Kidney (tissue), 14 donors: ENCODE results near the gene STX8. TPM values are rescaled to one million over a fixed set of nuclear protein-coding genes. Genes with fewer than 3 reads are reported as not detected.

Experiments used
- DNase-seq, 5 donors: peaks; one replicate each; pipeline ENCODE4 v3.0.0-alpha.2; 2013 to 2020
- FAIRE-seq: peaks from 2 replicates; lab custom pipeline; 2012; peaks lifted over from hg19 to GRCh38; lab: Jason Lieb, UNC
- H3K27ac ChIP-seq, 2 donors: one replicate each; pipeline ENCODE4 v1.7.0; 2013; ENCODE audit warnings: low read depth in 2 of 2, low read length in 2 of 2, inconsistent platforms in 1 of 2
- H3K27me3 ChIP-seq: one replicate; pipeline ENCODE4 v1.7.1; 2013; ENCODE audit warnings: low read length, inconsistent platforms; ENCODE audit not compliant: control insufficient read depth, insufficient read depth
- H3K36me3 ChIP-seq, 3 donors: one replicate each; pipeline versions ENCODE4 v1.7.0 to v1.7.1; 2013; ENCODE audit warnings: low read length in 3 of 3, control low read depth in 1 of 3, inconsistent platforms in 1 of 3; ENCODE audit not compliant: insufficient read depth in 3 of 3, control insufficient read depth in 2 of 3
- H3K4me1 ChIP-seq, 3 donors: one replicate each; pipeline versions ENCODE4 v1.7.0 to v1.7.1; 2013; ENCODE audit warnings: low read length in 3 of 3, inconsistent platforms in 1 of 3, low read depth in 1 of 3; ENCODE audit not compliant: control insufficient read depth in 2 of 3, insufficient read depth in 2 of 3
- H3K4me3 ChIP-seq, 3 donors: one replicate each; pipeline versions ENCODE4 v1.7.0 to v1.8.1; 2013; ENCODE audit warnings: low read length in 3 of 3, control low read depth in 1 of 3, inconsistent platforms in 1 of 3
- H3K9ac ChIP-seq, 3 donors: one replicate each; pipeline versions ENCODE4 v1.7.0 to v1.7.1; 2013; ENCODE audit warnings: low read length in 3 of 3, control low read depth in 1 of 3, inconsistent platforms in 1 of 3
- H3K9me3 ChIP-seq, 3 donors: one replicate each; pipeline versions ENCODE4 v1.7.0 to v1.7.1; 2013; ENCODE audit warnings: low read length in 3 of 3, control low read depth in 1 of 3, inconsistent platforms in 1 of 3; ENCODE audit not compliant: control insufficient read depth in 2 of 3, insufficient read depth in 1 of 3
- CTCF ChIP-seq: IDR thresholded peaks from 3 replicates; pipeline ENCODE4 v1.5.1; 2012; ENCODE audit warnings: mild to moderate bottlenecking, moderate library complexity, borderline replicate concordance; ENCODE audit not compliant: insufficient read depth; ENCODE audit errors: extremely low read depth
- intact Hi-C: fragments of 100-400 bp; cut with DNase I; formaldehyde crosslinking; loops from one replicate; pipeline ENCODE4 v1.11.1; 2022
- polyA plus RNA-seq: library from polyadenylated mRNA; stranded (reverse); fragments of 350-450 nt; fragmentation: Illumina TruSeq; extraction: RNeasy Lipid Tissue Mini Kit (QIAGEN cat#74804); gene quantifications from one replicate; pipeline ENCODE4 v1.2.3, GENCODE V29; 2014; ENCODE audit warnings: low read depth, low replicate concordance; ENCODE audit not compliant: insufficient read depth
- total RNA-seq: library from RNA; stranded (reverse); fragmentation: NEBNext Ultra II Directional; extraction: Animal tissue kit (Norgen Biotek cat#: 25700); gene quantifications from one replicate; pipeline ENCODE4 v1.2.1, GENCODE V29; 2021
- donor health status: control.
- donor health status: control.
- donor health status: control.
- donor health status: control.
- donor health status: control.
- donor health status: DM: yes; HTN: yes; CAD: no.
- donor health status: Normal renal cell carcinoma (clear cell type).

Gene STX8
- total and polyA plus RNA-seq, 2 donors from 2014 or later = 67.2 to 127 TPM

- no peak overlapping the region for H3K9ac ChIP-seq
- no peak overlapping the region for H3K4me3 ChIP-seq
- no peaks in the 10 kb centered on the region for H3K36me3 ChIP-seq
- H3K27ac ChIP-seq = no peak overlapping the region
- H3K9me3 ChIP-seq = peaks cover 0 to 16% (median 1%) of the 10 kb centered on the region in 3 donors
- FAIRE-seq = no peak
- H3K27me3 ChIP-seq = no peaks in the 10 kb centered on the region
- no peaks in the 10 kb centered on the region for H3K4me1 ChIP-seq
- intact Hi-C loops = no loop called here
- no peak for DNase-seq
- no peak for TF ChIP-seq CTCF
Observed at GRCh38 chr17:9332132-9332494, 243.5 kb downstream of the STX8 start.

- no peak overlapping the region for H3K27ac ChIP-seq
- DNase-seq (no peak), FAIRE-seq (no peak)
- no peaks in the 10 kb centered on the region for H3K27me3 ChIP-seq
- H3K36me3 ChIP-seq = no peaks in the 10 kb centered on the region
- H3K4me1 ChIP-seq = no peaks in the 10 kb centered on the region
- no peak for TF ChIP-seq CTCF
- H3K4me3 ChIP-seq = no peak overlapping the region
- peaks cover 0 to 16% (median 1%) of the 10 kb centered on the region in 3 donors for H3K9me3 ChIP-seq
- intact Hi-C loops = no loop called here
- H3K9ac ChIP-seq = no peak overlapping the region
Observed at GRCh38 chr17:9331279-9332131, 244.1 kb downstream of the STX8 start.

GRCh38 chr17:9330611-9331271 is 244.9 kb downstream of the STX8 start:
- Histone ChIP-seq H3K9ac (no peak overlapping the region), H3K36me3 (no peaks in the 10 kb centered on the region), H3K9me3 (peaks cover 0 to 12% (median 1%) of the 10 kb centered on the region in 3 donors), H3K4me1 (no peaks in the 10 kb centered on the region), H3K27ac (no peak overlapping the region), H3K27me3 (no peaks in the 10 kb centered on the region), H3K4me3 (no peak overlapping the region)
- intact Hi-C loops = no loop called here
- DNase-seq (no peak), FAIRE-seq (no peak)
- TF ChIP-seq CTCF = no peak
